ENCODE data around the gene TMEM168.

TMEM168 gene

GRCh38 chr7:112819536-112819935, 29.3 kb upstream of the TMEM168 start:
- Histone ChIP-seq H3K36me3 (ENCODE audit: control insufficient read depth, insufficient read depth, low read length) (no peaks in the 10 kb centered on the region; the same call in 1 of the 2 replicates), H3K27me3 (replicated peaks; ENCODE audit: control insufficient read depth, insufficient read depth, low read length) (no peaks in the 10 kb centered on the region), H3K4me3 (replicated peaks; ENCODE audit: low read depth, low read length) (no peak overlapping the region)
- DNase-seq (ENCODE audit: extremely low read depth, insufficient read length): no peak
- no peak for TF ChIP-seq CTCF (IDR thresholded peaks at IDR 0.05; ENCODE audit: insufficient read depth, low read length, poor library complexity, severe bottlenecking)

GRCh38 chr7:112806156-112806555, 16.0 kb upstream of the TMEM168 start:
- H3K36me3 ChIP-seq (ENCODE audit: control insufficient read depth, insufficient read depth, low read length): no peaks in the 10 kb centered on the region

GRCh38 chr7:112802406-112802805, 12.2 kb upstream of the TMEM168 start:
- Histone ChIP-seq H3K36me3 (ENCODE audit: control insufficient read depth, insufficient read depth, low read length) (no peaks in the 10 kb centered on the region), H3K4me3 (replicated peaks; ENCODE audit: low read depth, low read length) (no peak overlapping the region), H3K27me3 (replicated peaks; ENCODE audit: control insufficient read depth, insufficient read depth, low read length) (no peaks in the 10 kb centered on the region)
- DNase-seq (ENCODE audit: extremely low read depth, insufficient read length): no peak
- TF ChIP-seq CTCF (IDR thresholded peaks at IDR 0.05; ENCODE audit: insufficient read depth, low read length, poor library complexity, severe bottlenecking): no peak

More at GRCh38 chr7:112806156-112806555, 16.0 kb upstream of the TMEM168 start:
- no peaks in the 10 kb centered on the region for H3K27me3 ChIP-seq (replicated peaks; ENCODE audit: control insufficient read depth, insufficient read depth, low read length)
- DNase-seq (ENCODE audit: extremely low read depth, insufficient read length): no peak
- no peak overlapping the region for H3K4me3 ChIP-seq (replicated peaks; ENCODE audit: low read depth, low read length)
- no peak for TF ChIP-seq CTCF (IDR thresholded peaks at IDR 0.05; ENCODE audit: insufficient read depth, low read length, poor library complexity, severe bottlenecking)

GRCh38 chr7:112800486-112800885, 10.3 kb upstream of the TMEM168 start:
- no peak for TF ChIP-seq CTCF (IDR thresholded peaks at IDR 0.05; ENCODE audit: insufficient read depth, low read length, poor library complexity, severe bottlenecking)
- Histone ChIP-seq H3K27me3 (replicated peaks; ENCODE audit: control insufficient read depth, insufficient read depth, low read length) (no peaks in the 10 kb centered on the region), H3K36me3 (ENCODE audit: control insufficient read depth, insufficient read depth, low read length) (no peaks in the 10 kb centered on the region), H3K4me3 (replicated peaks; ENCODE audit: low read depth, low read length) (no peak overlapping the region)
- no peak for DNase-seq (ENCODE audit: extremely low read depth, insufficient read length)

GRCh38 chr7:112799448-112800120, 9.4 kb upstream of the TMEM168 start:
- H3K4me3 ChIP-seq (replicated peaks; ENCODE audit: low read depth, low read length): no peak overlapping the region
- no peaks in the 10 kb centered on the region for H3K36me3 ChIP-seq (ENCODE audit: control insufficient read depth, insufficient read depth, low read length)
- no peak for TF ChIP-seq CTCF (IDR thresholded peaks at IDR 0.05; ENCODE audit: insufficient read depth, low read length, poor library complexity, severe bottlenecking)
- DNase-seq (ENCODE audit: extremely low read depth, insufficient read length): no peak
- H3K27me3 ChIP-seq (replicated peaks; ENCODE audit: control insufficient read depth, insufficient read depth, low read length): no peaks in the 10 kb centered on the region

Data from GM06990 (cell line).